Lung (tissue), 12 donors: ENCODE data around the gene CCDC57. TPM values are rescaled to one million over a fixed set of nuclear protein-coding genes. Genes with fewer than 3 reads are reported as not detected.

Source experiments
- ATAC-seq: fragments of 200-7000 bp; cut with Tn5 transposase; one replicate; pipeline ENCODE4 v1.9.1; 2020; ENCODE audit warnings: moderate number of reproducible peaks; ENCODE audit not compliant: insufficient read depth, low FRiP score
- DNase-seq, 3 donors: peaks; one replicate each; pipeline ENCODE4 v3.0.0-alpha.2; 2013 to 2017
- H3K27ac ChIP-seq, 2 donors: one replicate each; pipeline ENCODE4 v1.5.1; 2013; ENCODE audit warnings: mild to moderate bottlenecking in 2 of 2, moderate library complexity in 2 of 2, control low read depth in 1 of 2, inconsistent platforms in 1 of 2, low read depth in 1 of 2, low read length in 1 of 2
- H3K27me3 ChIP-seq, 3 donors: one replicate each; pipeline ENCODE4 v1.5.1; 2013; ENCODE audit warnings: low read length in 2 of 3; ENCODE audit not compliant: control insufficient read depth in 3 of 3, insufficient read depth in 3 of 3
- H3K36me3 ChIP-seq, 4 donors: one replicate each; pipeline ENCODE4 v1.5.1; 2013; ENCODE audit warnings: low read length in 4 of 4, mild to moderate bottlenecking in 1 of 4, moderate library complexity in 1 of 4; ENCODE audit not compliant: control insufficient read depth in 4 of 4, insufficient read depth in 4 of 4
- H3K4me1 ChIP-seq, 5 donors: one replicate each; pipeline ENCODE4 v1.5.1; 2013; ENCODE audit warnings: low read length in 5 of 5, mild to moderate bottlenecking in 2 of 5, moderate library complexity in 1 of 5; ENCODE audit not compliant: control insufficient read depth in 5 of 5, insufficient read depth in 5 of 5
- H3K4me3 ChIP-seq: one replicate; pipeline ENCODE4 v1.5.1; 2013; ENCODE audit warnings: mild to moderate bottlenecking, control low read depth, moderate library complexity
- H3K9ac ChIP-seq, 2 donors: one replicate each; pipeline ENCODE4 v1.5.1; 2013; ENCODE audit warnings: low read length in 2 of 2, control low read depth in 1 of 2; ENCODE audit not compliant: insufficient read depth in 1 of 2
- H3K9me3 ChIP-seq, 4 donors: one replicate each; pipeline ENCODE4 v1.5.1; 2013; ENCODE audit warnings: low read length in 3 of 4, mild to moderate bottlenecking in 1 of 4, moderate library complexity in 1 of 4; ENCODE audit not compliant: control insufficient read depth in 4 of 4, insufficient read depth in 3 of 4
- WGBS, 2 donors: extraction: QIAGEN DNeasy Blood & Tissue Kit; methylation state at CpG; one replicate each; pipeline ENCODE4 v1.1.7; 2013; 5-methylcytosine and 5-hydroxymethylcytosine counted together
- polyA plus RNA-seq, 2 donors: library from polyadenylated mRNA; stranded (reverse); fragments of 200-250 nt; gene quantifications; one replicate each; pipeline ENCODE4 v1.2.1, GENCODE V29; 2013
- total RNA-seq, 2 donors: library from RNA; depleted of rRNA in 1 of 2; stranded (reverse); fragments of >200 nt in 1 of 2; gene quantifications; one replicate each; pipeline ENCODE4 v1.2.1, GENCODE V29; 2014 to 2021
- TF ChIP-seq, protein P1 (sequence below): IDR thresholded peaks from 2 replicates; pipeline ENCODE4 v1.5.1; 2012; ENCODE audit warnings: mild to moderate bottlenecking; ENCODE audit errors: control extremely low read depth, extremely low read depth
- donor health status: control.
- donor health status: control.
- donor health status: Bipolar disorder and iron deficiency.
- donor health status: healthy.
- donor health status: DM: yes; HTN: yes; CAD: no.

Gene CCDC57
- total and polyA plus RNA-seq, 4 donors, result 33.2 to 128 (median 74.9) TPM

DNA sequence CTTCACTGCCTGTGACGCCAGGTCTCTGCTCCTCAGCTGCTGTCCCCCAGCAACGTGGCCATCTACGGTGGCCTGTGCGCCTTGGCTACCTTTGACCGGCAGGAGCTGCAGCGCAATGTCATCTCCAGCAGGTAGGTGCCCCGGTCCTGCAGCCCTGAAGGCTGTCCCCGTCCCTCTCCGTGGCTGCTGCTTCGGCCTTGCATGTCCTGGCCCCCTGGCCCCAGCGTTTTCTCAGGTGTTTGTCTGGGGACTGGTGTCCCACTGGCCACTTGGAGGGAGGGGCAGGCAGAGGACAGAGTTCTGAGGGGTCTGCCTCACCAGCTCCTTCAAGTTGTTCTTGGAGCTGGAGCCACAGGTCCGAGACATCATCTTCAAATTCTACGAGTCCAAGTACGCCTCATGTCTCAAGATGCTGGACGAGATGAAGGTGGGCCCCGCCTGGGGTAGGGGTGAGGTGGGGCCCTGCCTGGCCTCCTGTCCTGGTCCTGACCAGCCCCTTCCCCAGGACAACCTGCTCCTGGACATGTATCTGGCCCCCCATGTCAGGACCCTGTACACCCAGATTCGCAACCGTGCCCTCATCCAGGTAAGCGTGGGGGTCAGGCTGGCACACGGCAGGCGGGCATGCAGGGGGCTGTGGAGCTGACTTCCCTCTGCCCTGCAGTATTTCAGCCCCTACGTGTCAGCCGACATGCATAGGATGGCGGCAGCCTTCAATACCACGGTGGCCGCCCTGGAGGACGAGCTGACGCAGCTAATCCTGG is 156.5 kb downstream of the CCDC57 start:
- DNase-seq (peak in 1 of 3 donors; percentile 4), ATAC-seq (no peak)
- H3K27me3 ChIP-seq, result no peaks in the 10 kb centered on the region
- no peak overlapping the region for H3K9ac ChIP-seq
- TF ChIP-seq, protein P1, sequence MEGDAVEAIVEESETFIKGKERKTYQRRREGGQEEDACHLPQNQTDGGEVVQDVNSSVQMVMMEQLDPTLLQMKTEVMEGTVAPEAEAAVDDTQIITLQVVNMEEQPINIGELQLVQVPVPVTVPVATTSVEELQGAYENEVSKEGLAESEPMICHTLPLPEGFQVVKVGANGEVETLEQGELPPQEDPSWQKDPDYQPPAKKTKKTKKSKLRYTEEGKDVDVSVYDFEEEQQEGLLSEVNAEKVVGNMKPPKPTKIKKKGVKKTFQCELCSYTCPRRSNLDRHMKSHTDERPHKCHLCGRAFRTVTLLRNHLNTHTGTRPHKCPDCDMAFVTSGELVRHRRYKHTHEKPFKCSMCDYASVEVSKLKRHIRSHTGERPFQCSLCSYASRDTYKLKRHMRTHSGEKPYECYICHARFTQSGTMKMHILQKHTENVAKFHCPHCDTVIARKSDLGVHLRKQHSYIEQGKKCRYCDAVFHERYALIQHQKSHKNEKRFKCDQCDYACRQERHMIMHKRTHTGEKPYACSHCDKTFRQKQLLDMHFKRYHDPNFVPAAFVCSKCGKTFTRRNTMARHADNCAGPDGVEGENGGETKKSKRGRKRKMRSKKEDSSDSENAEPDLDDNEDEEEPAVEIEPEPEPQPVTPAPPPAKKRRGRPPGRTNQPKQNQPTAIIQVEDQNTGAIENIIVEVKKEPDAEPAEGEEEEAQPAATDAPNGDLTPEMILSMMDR, result no peak
- H3K9me3 ChIP-seq, result no peaks in the 10 kb centered on the region
- peaks cover 5 to 75% (median 17%) of the 10 kb centered on the region in 4 donors for H3K36me3 ChIP-seq
- WGBS, 2 donors, result 93 to 95% methylated on average over 28 of the region's 28 CpGs
- H3K4me1 ChIP-seq, result peaks cover 0 to 14% (median 4%) of the 10 kb centered on the region in 5 donors
- no peak overlapping the region for H3K27ac ChIP-seq
- no peak overlapping the region for H3K4me3 ChIP-seq

DNA sequence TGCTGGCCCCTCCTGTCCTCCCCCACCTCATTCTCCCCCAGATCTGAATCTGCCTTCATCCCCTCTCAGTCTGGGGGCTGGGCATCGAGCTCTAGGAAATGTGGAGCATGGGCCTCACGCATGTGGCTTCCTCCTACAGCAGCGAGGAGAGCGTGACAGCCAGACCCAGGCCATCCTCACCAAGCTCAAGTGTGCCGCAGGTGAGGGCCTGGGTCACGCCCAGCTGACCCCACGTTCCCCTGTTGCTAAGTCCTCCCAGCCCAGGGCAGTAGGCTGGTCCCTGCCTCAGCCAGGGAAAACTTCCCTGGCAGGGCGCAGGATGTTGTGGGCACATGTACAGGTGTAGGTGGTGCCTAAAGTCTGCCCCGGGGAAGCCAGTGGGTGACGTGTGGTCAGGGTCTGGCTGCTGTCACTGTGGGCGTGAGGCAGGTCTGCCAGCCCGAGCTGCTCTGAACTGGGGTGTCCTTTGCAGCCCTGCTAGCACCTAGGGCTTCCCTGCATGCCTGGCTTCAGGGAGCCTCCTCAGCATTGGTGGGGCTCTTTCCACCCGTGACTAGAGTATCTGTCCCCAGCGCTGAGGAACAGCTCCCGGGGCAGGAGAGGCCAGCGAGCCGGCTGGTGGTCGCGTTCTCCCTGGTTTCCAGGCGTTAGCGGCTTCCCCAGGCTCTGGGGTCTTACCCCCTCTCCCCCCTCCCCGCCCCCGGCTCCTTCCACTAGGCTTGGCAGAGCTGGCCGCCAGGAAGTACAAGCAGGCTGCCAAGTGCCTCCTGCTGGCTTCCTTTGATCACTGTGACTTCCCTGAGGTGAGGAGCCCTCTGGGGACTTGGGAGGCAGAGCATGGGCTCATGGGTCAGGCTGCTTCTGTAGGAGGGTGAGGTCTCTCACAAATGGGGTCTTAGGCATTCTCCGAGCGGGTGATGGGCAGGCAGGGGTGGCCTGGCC is 157.3 kb downstream of the CCDC57 start:
- H3K9ac ChIP-seq, result no peak overlapping the region
- H3K4me1 ChIP-seq, result peaks cover 0 to 21% (median 8%) of the 10 kb centered on the region in 5 donors
- H3K9me3 ChIP-seq, result no peaks in the 10 kb centered on the region
- TF ChIP-seq, protein P1, result no peak
- no peak overlapping the region for H3K4me3 ChIP-seq
- ATAC-seq (no peak), DNase-seq (no peak)
- H3K36me3 ChIP-seq, result peaks cover 5 to 66% (median 15%) of the 10 kb centered on the region in 4 donors
- no peak overlapping the region for H3K27ac ChIP-seq
- WGBS, 2 donors, result 85 to 90% methylated on average over 25 to 26 of the region's 26 CpGs
- no peaks in the 10 kb centered on the region for H3K27me3 ChIP-seq

DNA sequence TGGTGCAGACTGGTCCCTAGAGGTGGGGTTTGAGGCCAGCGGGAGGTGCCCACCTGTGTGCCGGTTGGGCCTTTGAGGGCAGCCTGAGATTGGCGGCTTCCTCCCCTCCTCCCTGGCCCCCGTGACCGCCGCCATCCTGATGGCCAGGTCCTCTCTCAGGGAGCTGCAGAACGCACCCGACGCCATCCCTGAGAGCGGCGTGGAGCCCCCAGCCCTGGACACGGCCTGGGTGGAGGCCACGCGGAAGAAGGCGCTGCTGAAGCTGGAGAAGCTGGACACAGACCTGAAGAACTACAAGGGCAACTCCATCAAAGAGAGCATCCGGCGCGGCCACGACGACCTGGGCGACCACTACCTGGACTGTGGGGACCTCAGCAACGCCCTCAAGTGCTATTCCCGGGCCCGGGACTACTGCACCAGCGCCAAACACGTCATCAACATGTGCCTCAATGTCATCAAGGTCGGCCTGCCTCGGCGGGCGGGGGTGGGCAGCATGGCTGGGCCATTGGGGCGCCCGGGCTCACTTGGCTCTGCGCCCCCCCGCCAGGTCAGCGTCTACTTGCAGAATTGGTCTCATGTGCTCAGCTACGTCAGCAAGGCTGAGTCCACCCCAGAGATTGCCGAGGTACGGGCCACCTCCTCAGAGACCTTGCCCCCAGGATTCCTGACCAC is 158.2 kb downstream of the CCDC57 start:
- TF ChIP-seq, protein P1, result no peak
- H3K4me3 ChIP-seq, result no peak overlapping the region
- ATAC-seq (no peak), DNase-seq (no peak)
- no peaks in the 10 kb centered on the region for H3K27me3 ChIP-seq
- H3K36me3 ChIP-seq, result peaks cover 5 to 62% (median 16%) of the 10 kb centered on the region in 4 donors
- H3K4me1 ChIP-seq, result peaks cover 0 to 24% (median 8%) of the 10 kb centered on the region in 5 donors
- H3K27ac ChIP-seq, result no peak overlapping the region
- no peaks in the 10 kb centered on the region for H3K9me3 ChIP-seq
- H3K9ac ChIP-seq, result no peak overlapping the region
- 94 to 95% methylated on average over 35 to 38 of the region's 38 CpGs for WGBS, 2 donors
